Heart left ventricle (tissue), 16 donors: ENCODE measurements around the gene WWTR1. TPM values are rescaled to one million over a fixed set of nuclear protein-coding genes. Genes with fewer than 3 reads are reported as not detected.

Experiments
- ATAC-seq, 4 donors: fragments of 200-7000 bp; cut with Tn5 transposase; one replicate each; pipeline ENCODE4 v1.9.1; 2020 to 2022; ENCODE audit warnings: moderate library complexity in 4 of 4, mild to moderate bottlenecking in 3 of 4, moderate number of reproducible peaks in 1 of 4
- DNase-seq, 5 donors: peaks; one replicate each; pipeline ENCODE4 v3.0.0-alpha.2; 2020
- H3K27ac ChIP-seq, 12 donors: fragments of 200-600 bp; sonication (generic) in 4 of 12; one replicate each; pipeline versions ENCODE4 v1.5.0 to v1.8.0; 2016 to 2022; ENCODE audit warnings: mild to moderate bottlenecking in 2 of 12
- H3K27me3 ChIP-seq, 9 donors: fragments of 200-600 bp; sonication (generic) in 2 of 9; one replicate each; pipeline versions ENCODE4 v1.5.1 to v1.8.0; 2016 to 2022; ENCODE audit warnings: mild to moderate bottlenecking in 3 of 9
- H3K36me3 ChIP-seq, 9 donors: fragments of 200-600 bp; sonication (generic) in 2 of 9; one replicate each; pipeline versions ENCODE4 v1.5.0 to v1.8.0; 2018 to 2022; ENCODE audit warnings: mild to moderate bottlenecking in 2 of 9
- H3K4me1 ChIP-seq, 12 donors: fragments of 200-600 bp; sonication (generic) in 4 of 12; one replicate each; pipeline versions ENCODE4 v1.5.0 to v1.8.0; 2016 to 2022; ENCODE audit warnings: mild to moderate bottlenecking in 3 of 12
- H3K4me3 ChIP-seq, 12 donors: fragments of 200-600 bp; sonication (generic) in 4 of 12; one replicate each; pipeline versions ENCODE4 v1.5.0 to v1.8.0; 2017 to 2022; ENCODE audit warnings: mild to moderate bottlenecking in 9 of 12, moderate library complexity in 4 of 12
- H3K9me3 ChIP-seq, 12 donors: fragments of 200-600 bp; sonication (generic) in 4 of 12; one replicate each; pipeline versions ENCODE4 v1.5.0 to v1.8.0; 2016 to 2022; ENCODE audit warnings: mild to moderate bottlenecking in 1 of 12
- POLR2A ChIP-seq, 2 donors: fragments of 450-650 bp; IDR thresholded peaks; one replicate each; pipeline ENCODE4 v1.6.1; 2017; ENCODE audit warnings: antibody characterized with exemption in 2 of 2, mild to moderate bottlenecking in 2 of 2, moderate library complexity in 2 of 2
- WGBS, 4 donors: extraction: QIAGEN DNeasy Blood & Tissue Kit in 2 of 4; methylation state at CpG; one replicate each; pipeline versions ENCODE4 v1.1.5 to v1.1.7; 2013 to 2018; 5-methylcytosine and 5-hydroxymethylcytosine counted together
- intact Hi-C, 10 donors: fragments of 100-400 bp; cut with DNase I; formaldehyde crosslinking; loops; one replicate each; pipeline versions ENCODE4 v1.11.1 to v1.14.2; 2022
- polyA plus RNA-seq, 2 donors: library from polyadenylated mRNA; stranded (reverse); fragments of 200-250 nt; gene quantifications; one replicate each; pipeline ENCODE4 v1.2.3, GENCODE V29; 2013
- total RNA-seq, 9 donors: library from RNA; depleted of rRNA in 2 of 9; stranded (reverse); fragments of >200 nt in 2 of 9; fragmentation: NEBNext Ultra II Directional in 3 of 9; extraction: Animal tissue kit (Norgen Biotek cat#: 25700) in 3 of 9; gene quantifications; one replicate each; pipeline versions ENCODE4 v1.1.0 to v1.2.4, GENCODE V29; 2016 to 2023
- TF ChIP-seq, protein P1 (sequence below), 12 donors: fragments of 200-600 bp; sonication (generic) in 4 of 12; IDR thresholded peaks; one replicate each; pipeline versions ENCODE4 v1.5.0 to v1.8.0; 2018 to 2022; ENCODE audit warnings: antibody characterized with exemption in 12 of 12, mild to moderate bottlenecking in 5 of 12
- donor health status: ischemic (EF 13 %, LVEDD 7.1; RV severe dilation, severe dysfunction).
- donor health status: healthy with polysubstance abuse.
- donor health status: DM: no; HTN: yes; CAD: no.
- donor health status: DM: no; HTN: no; CAD: no.
- donor health status: ischemic (EF 25% LVEDD 6.9; RV normal size, moderate dysfunction).
- donor health status: ischemic (EF 25% LVEDD 5.7; RV mildly dilated, moderate dysfunction).
- donor health status: healthy.
- donor health status: DM: yes; HTN: yes; CAD: no.
- donor health status: ischemic (EF 35%, LVEDD 5.7; RV mildly dilated, moderate dysfunction).
- donor health status: nonischemic (EF 11% LVEDD 7.7; RV severe dilation, severe dysfunction).
- donor health status: DM: yes; HTN: yes; CAD: no.
- donor health status: PGD.
- donor health status: ischemic (EF 29% LVEDD 5.4; RV normal size, mild dysfunction).
- donor health status: nonischemic (EF 23%, LVEDD 6.1; RV moderate dilation, normal function).

WWTR1 gene
- total and polyA plus RNA-seq, 11 donors, result 14.5 to 71.7 (median 41.2) TPM

DNA sequence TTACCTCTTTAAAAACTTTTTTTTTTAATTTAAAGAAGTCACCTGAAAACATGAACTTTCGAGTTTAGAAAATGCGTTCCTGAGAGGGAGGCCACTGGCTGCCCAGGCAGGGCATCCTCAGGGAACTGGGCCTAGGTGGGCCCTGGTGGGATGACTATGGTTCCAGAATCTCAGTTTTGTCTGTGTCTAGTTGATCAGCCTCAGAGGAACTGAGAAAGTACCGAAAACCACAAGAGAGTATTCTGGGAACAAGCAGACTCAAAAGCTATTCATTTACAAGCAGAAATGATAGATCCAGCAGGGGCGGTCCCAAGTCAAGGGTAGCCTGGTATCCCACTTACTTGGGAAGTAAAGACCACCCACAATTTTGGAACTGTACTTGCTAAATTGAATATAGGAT is 10.5 kb downstream of the WWTR1 start:
- no peak overlapping the region for H3K27ac ChIP-seq
- TF ChIP-seq POLR2A (IDR thresholded peaks at IDR 0.05), result no peak
- TF ChIP-seq, protein P1, sequence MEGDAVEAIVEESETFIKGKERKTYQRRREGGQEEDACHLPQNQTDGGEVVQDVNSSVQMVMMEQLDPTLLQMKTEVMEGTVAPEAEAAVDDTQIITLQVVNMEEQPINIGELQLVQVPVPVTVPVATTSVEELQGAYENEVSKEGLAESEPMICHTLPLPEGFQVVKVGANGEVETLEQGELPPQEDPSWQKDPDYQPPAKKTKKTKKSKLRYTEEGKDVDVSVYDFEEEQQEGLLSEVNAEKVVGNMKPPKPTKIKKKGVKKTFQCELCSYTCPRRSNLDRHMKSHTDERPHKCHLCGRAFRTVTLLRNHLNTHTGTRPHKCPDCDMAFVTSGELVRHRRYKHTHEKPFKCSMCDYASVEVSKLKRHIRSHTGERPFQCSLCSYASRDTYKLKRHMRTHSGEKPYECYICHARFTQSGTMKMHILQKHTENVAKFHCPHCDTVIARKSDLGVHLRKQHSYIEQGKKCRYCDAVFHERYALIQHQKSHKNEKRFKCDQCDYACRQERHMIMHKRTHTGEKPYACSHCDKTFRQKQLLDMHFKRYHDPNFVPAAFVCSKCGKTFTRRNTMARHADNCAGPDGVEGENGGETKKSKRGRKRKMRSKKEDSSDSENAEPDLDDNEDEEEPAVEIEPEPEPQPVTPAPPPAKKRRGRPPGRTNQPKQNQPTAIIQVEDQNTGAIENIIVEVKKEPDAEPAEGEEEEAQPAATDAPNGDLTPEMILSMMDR (IDR thresholded peaks at IDR 0.05), result no peak
- no peaks in the 10 kb centered on the region for H3K27me3 ChIP-seq
- DNase-seq (no peak), ATAC-seq (no peak)
- H3K4me3 ChIP-seq, result no peak overlapping the region
- intact Hi-C loops, result no loop called here
- 92 to 95% (median 93%) methylated on average over 4 of the region's 4 CpGs for WGBS, 4 donors
- H3K4me1 ChIP-seq, result peaks cover 3 to 84% (median 47%) of the 10 kb centered on the region in 12 donors
- peaks cover 0 to 47% (median 6%) of the 10 kb centered on the region in 9 donors for H3K36me3 ChIP-seq
- H3K9me3 ChIP-seq, result no peaks in the 10 kb centered on the region

DNA sequence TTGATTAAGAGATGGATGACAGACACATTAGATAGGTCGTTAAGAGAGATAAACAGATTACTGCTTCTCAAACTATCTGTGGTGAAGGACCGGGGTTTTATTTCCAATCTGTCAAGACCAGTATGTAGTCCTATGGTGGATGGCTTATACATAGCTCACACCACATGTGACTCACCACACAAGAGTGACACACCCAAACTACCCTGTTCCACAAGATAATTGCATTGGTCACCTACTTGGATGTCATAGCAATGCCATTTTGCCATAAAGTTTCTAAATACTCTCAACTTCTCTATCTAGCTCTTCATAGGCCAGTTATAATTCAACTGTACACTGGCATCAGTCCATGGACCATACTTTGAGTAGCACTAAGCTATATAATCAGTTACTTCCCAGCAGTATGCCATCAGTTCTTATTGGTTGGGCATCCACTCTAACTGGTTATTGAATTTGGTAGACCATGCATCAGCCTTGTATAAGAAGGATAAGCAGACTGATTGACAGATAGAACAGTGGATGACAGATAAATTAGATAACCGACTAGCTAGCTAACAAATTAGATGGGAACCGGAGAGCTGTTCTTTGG is 11.6 kb downstream of the WWTR1 start:
- Histone ChIP-seq H3K4me3 (no peak overlapping the region), H3K36me3 (peaks cover 0 to 38% (median 6%) of the 10 kb centered on the region in 9 donors), H3K9me3 (no peaks in the 10 kb centered on the region), H3K27me3 (no peaks in the 10 kb centered on the region), H3K4me1 (peaks cover 3 to 87% (median 49%) of the 10 kb centered on the region in 12 donors), H3K27ac (peak overlapping the region in 1 of 12 donors; percentile 7)
- DNase-seq (no peak), ATAC-seq (no peak)
- WGBS, 4 donors, result 92 to 96% (median 95%) methylated on average over 4 of the region's 4 CpGs
- intact Hi-C loops, result no loop called here
- no peak for TF ChIP-seq POLR2A (IDR thresholded peaks at IDR 0.05)
- TF ChIP-seq, protein P1 (IDR thresholded peaks at IDR 0.05), result no peak

DNA sequence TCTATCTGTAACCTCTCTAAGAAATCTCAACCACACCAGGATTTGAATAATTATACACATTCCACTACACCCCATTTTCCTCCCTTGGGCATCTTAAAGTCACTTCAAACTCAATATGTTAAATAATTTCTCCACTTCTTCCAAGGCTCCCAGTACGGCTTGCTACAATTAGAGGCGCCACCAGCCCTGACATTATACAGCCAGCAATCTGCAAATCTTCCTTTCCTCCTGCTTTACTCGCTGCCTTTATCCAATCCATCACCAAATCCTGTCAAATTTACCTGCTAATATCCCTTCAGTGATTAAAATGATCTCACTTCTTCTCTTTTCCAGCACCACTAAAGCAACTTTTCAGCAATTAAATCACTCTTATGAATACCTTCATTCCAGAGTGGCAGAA is 13.9 kb downstream of the WWTR1 start:
- H3K36me3 ChIP-seq, result peaks cover 0 to 24% (median 0%) of the 10 kb centered on the region in 9 donors
- ATAC-seq (no peak), DNase-seq (no peak)
- 88 to 94% (median 91%) methylated on average over 3 of the region's 3 CpGs for WGBS, 4 donors
- no peaks in the 10 kb centered on the region for H3K27me3 ChIP-seq
- no peaks in the 10 kb centered on the region for H3K9me3 ChIP-seq
- intact Hi-C loops, result no loop called here
- peaks cover 3 to 82% (median 44%) of the 10 kb centered on the region in 12 donors for H3K4me1 ChIP-seq
- TF ChIP-seq POLR2A (IDR thresholded peaks at IDR 0.05), result no peak
- TF ChIP-seq, protein P1 (IDR thresholded peaks at IDR 0.05), result no peak
- no peak overlapping the region for H3K4me3 ChIP-seq
- H3K27ac ChIP-seq, result peak overlapping the region in 1 of 12 donors; percentile 48

GRCh38 chr3:149643482-149643798 is 14.4 kb downstream of the WWTR1 start:
- WGBS, 4 donors, result 75 to 86% (median 79%) methylated on average over 4 of the region's 4 CpGs
- Histone ChIP-seq H3K9me3 (no peaks in the 10 kb centered on the region), H3K4me3 (no peak overlapping the region), H3K27me3 (no peaks in the 10 kb centered on the region), H3K36me3 (peaks cover 0 to 24% (median 0%) of the 10 kb centered on the region in 9 donors), H3K4me1 (peaks cover under 1 to 82% (median 43%) of the 10 kb centered on the region in 12 donors), H3K27ac (peak overlapping the region in 1 of 12 donors; percentile 48)
- ATAC-seq (no peak), DNase-seq (no peak)
- TF ChIP-seq, protein P1 (IDR thresholded peaks at IDR 0.05), result no peak
- no peak for TF ChIP-seq POLR2A (IDR thresholded peaks at IDR 0.05)
- intact Hi-C loops, result no loop called here
